Measurements from ENCODE around the gene INPP5F.

Gene INPP5F

DNA sequence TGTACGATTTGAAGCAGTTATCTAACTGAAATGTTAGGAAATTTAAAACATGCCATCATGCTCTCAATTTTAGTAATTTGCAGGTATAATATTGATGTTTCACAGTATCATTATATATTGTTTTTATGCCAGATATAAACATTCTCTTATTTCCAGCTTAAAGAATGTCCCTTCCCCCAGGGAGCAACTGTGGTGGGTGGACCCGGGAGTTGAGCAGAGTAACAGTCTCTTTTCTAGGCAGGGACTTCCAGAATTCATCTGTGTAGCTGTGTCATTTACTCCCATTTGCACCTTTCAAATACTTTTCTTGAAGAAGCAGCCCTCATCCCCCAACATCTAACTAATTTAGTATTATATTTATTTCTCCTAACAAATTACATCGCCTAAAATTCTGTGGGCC, 9.6 kb downstream of the INPP5F start:
- H3K4me3 ChIP-seq (ENCODE audit: low read depth, low read length), result no peak overlapping the region
- ChIA-PET POLR2A (no interaction called here), CTCF (interaction anchor here (1.3 to 4.8 kb wide), 6 partner anchors 10 to 127 kb away, joined by 4 to 50 read pairs (median 8); partner anchors contain the start of gene INPP5F)
- TF ChIP-seq, protein P1, sequence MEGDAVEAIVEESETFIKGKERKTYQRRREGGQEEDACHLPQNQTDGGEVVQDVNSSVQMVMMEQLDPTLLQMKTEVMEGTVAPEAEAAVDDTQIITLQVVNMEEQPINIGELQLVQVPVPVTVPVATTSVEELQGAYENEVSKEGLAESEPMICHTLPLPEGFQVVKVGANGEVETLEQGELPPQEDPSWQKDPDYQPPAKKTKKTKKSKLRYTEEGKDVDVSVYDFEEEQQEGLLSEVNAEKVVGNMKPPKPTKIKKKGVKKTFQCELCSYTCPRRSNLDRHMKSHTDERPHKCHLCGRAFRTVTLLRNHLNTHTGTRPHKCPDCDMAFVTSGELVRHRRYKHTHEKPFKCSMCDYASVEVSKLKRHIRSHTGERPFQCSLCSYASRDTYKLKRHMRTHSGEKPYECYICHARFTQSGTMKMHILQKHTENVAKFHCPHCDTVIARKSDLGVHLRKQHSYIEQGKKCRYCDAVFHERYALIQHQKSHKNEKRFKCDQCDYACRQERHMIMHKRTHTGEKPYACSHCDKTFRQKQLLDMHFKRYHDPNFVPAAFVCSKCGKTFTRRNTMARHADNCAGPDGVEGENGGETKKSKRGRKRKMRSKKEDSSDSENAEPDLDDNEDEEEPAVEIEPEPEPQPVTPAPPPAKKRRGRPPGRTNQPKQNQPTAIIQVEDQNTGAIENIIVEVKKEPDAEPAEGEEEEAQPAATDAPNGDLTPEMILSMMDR (IDR thresholded peaks at IDR 0.05; ENCODE audit: insufficient read depth, low read length, missing control alignments), result no peak
- DNase-seq (ENCODE audit: low read depth, low spot score), result no peak

GRCh38 chr10:119736220-119736619, 10.4 kb downstream of the INPP5F start:
- H3K4me3 ChIP-seq (ENCODE audit: low read depth, low read length), result no peak overlapping the region
- CTCF ChIA-PET, result interaction anchor here (1.3 to 4.8 kb wide), 4 partner anchors 12 to 123 kb away, joined by 4 to 50 read pairs (median 20); no protein-coding TSS in a partner anchor
- TF ChIP-seq, protein P1 (IDR thresholded peaks at IDR 0.05; ENCODE audit: insufficient read depth, low read length, missing control alignments), result no peak
- POLR2A ChIA-PET, result no interaction called here
- DNase-seq (ENCODE audit: low read depth, low spot score), result no peak

- DNase-seq (ENCODE audit: low read depth, low spot score), result no peak
- TF ChIP-seq, protein P1 (IDR thresholded peaks at IDR 0.05; ENCODE audit: insufficient read depth, low read length, missing control alignments), result no peak
- H3K4me3 ChIP-seq (ENCODE audit: low read depth, low read length), result no peak overlapping the region
- CTCF ChIA-PET, result interaction anchor here (0.7 to 4.8 kb wide), 9 partner anchors 8 to 530 kb away, joined by 3 to 50 read pairs (median 6); partner anchors contain the start of genes GRK5 and INPP5F
- POLR2A ChIA-PET, result interaction anchor here (0.6 to 1.8 kb wide), 4 partner anchors 11 to 136 kb away, joined by 3 to 9 read pairs (median 4); partner anchors contain the start of genes BAG3, INPP5F and MCMBP
Observed at GRCh38 chr10:119737039-119737663, 11.3 kb downstream of the INPP5F start.

DNA sequence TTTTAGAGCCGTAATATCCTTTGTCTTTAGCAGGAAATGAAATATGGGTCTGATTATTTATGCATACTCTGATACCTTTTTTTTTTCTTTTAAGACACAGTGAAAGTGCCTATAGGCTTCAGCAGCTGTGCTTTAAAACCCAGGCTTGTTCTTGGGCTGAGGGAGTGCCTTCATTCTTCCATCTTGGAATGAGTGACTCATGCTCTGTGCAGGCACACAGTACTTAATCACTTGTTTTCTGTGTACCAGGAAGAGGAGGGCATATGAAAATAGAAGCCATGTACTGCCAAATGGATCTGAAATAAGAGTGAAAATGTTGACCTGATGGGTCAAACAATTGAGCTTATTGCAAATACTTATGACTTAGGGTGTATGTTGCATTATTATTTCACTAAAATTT, 12.0 kb downstream of the INPP5F start:
- TF ChIP-seq, protein P1 (IDR thresholded peaks at IDR 0.05; ENCODE audit: insufficient read depth, low read length, missing control alignments), result no peak
- ChIA-PET POLR2A (interaction anchor here (0.6 to 1.8 kb wide), 4 partner anchors 12 to 135 kb away, joined by 3 to 9 read pairs (median 4); partner anchors contain the start of genes BAG3, INPP5F and MCMBP), CTCF (interaction anchor here (0.7 to 4.8 kb wide), 9 partner anchors 9 to 531 kb away, joined by 3 to 50 read pairs (median 5); partner anchors contain the start of genes GRK5 and INPP5F)
- no peak overlapping the region for H3K4me3 ChIP-seq (ENCODE audit: low read depth, low read length)
- DNase-seq (ENCODE audit: low read depth, low spot score), result peak; percentile 54

GRCh38 chr10:119738962-119739361, 13.1 kb downstream of the INPP5F start:
- H3K4me3 ChIP-seq (ENCODE audit: low read depth, low read length), result no peak overlapping the region
- POLR2A ChIA-PET, result no interaction called here
- CTCF ChIA-PET, result interaction anchor here (1.1 to 5.0 kb wide), 3 partner anchors 12 to 126 kb away, joined by 3 to 40 read pairs (median 4); no protein-coding TSS in a partner anchor
- TF ChIP-seq, protein P1 (IDR thresholded peaks at IDR 0.05; ENCODE audit: insufficient read depth, low read length, missing control alignments), result no peak
- no peak for DNase-seq (ENCODE audit: low read depth, low spot score)

DNA sequence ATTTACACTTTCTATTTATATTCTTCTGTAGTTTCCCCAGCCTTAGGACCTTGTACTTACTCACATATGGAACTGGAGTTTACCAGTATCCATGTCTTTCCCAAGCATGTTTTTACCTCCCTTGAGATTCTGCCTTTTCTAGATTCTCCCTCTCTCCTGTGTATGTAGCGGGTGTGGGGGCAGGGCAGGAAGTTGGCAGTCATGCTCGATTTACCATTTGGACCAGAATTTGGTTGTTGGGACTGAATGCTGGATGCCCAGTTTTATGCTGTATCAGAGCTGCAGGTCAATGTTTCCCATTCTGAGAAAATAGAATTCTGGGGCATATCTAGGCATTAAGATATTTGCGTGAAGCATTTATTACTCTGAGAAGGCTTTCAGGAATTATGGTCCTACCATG, 14.2 kb downstream of the INPP5F start:
- DNase-seq (ENCODE audit: low read depth, low spot score), result no peak
- ChIA-PET CTCF (interaction anchor here (1.4 to 5.0 kb wide), 2 partner anchors 11 to 118 kb away, joined by 4 to 40 read pairs; no protein-coding TSS in a partner anchor), POLR2A (no interaction called here)
- TF ChIP-seq, protein P1 (IDR thresholded peaks at IDR 0.05; ENCODE audit: insufficient read depth, low read length, missing control alignments), result no peak
- H3K4me3 ChIP-seq (ENCODE audit: low read depth, low read length), result no peak overlapping the region
